G401.6 (cell line): ENCODE data around the gene ADCY2.

Experiments used
- FAIRE-seq: peaks from 2 replicates; lab custom pipeline; 2012; peaks lifted over from hg19 to GRCh38; lab: Jason Lieb, UNC

The ADCY2 gene

GRCh38 chr5:7606840-7607465 is 211.0 kb downstream of the ADCY2 start:
- FAIRE-seq, result no peak

GRCh38 chr5:7608772-7609171 is 212.8 kb downstream of the ADCY2 start:
- FAIRE-seq, result no peak

- no peak for FAIRE-seq
These were observed 213.8 kb downstream of the ADCY2 start for GRCh38 chr5:7609726-7610125.

GRCh38 chr5:7610531-7611177 is 214.7 kb downstream of the ADCY2 start:
- no peak for FAIRE-seq

- FAIRE-seq, result no peak
These were observed 215.6 kb downstream of the ADCY2 start for GRCh38 chr5:7611518-7611917.

GRCh38 chr5:7615566-7616061 is 219.7 kb downstream of the ADCY2 start:
- FAIRE-seq, result no peak

- no peak for FAIRE-seq
These were observed 221.0 kb downstream of the ADCY2 start for GRCh38 chr5:7616897-7617296.

- no peak for FAIRE-seq
These were observed 226.6 kb downstream of the ADCY2 start for GRCh38 chr5:7622498-7622897.

GRCh38 chr5:7625740-7626139 is 229.8 kb downstream of the ADCY2 start:
- no peak for FAIRE-seq

- FAIRE-seq, result no peak
These were observed 232.3 kb downstream of the ADCY2 start for GRCh38 chr5:7628248-7628647.

- FAIRE-seq, result no peak
These were observed 232.9 kb downstream of the ADCY2 start for GRCh38 chr5:7628820-7629219.

GRCh38 chr5:7629561-7629960 is 233.6 kb downstream of the ADCY2 start:
- FAIRE-seq, result no peak

- FAIRE-seq, result no peak
These were observed 238.9 kb downstream of the ADCY2 start for GRCh38 chr5:7634837-7635236.

- FAIRE-seq, result no peak
These were observed 242.5 kb downstream of the ADCY2 start for GRCh38 chr5:7638456-7638855.

- FAIRE-seq, result no peak
These were observed 246.1 kb downstream of the ADCY2 start for GRCh38 chr5:7642029-7642428.

GRCh38 chr5:7644723-7645122 is 248.8 kb downstream of the ADCY2 start:
- FAIRE-seq, result no peak

GRCh38 chr5:7650755-7651154 is 254.8 kb downstream of the ADCY2 start:
- FAIRE-seq, result no peak

- FAIRE-seq, result no peak
These were observed 257.1 kb downstream of the ADCY2 start for GRCh38 chr5:7653046-7653445.

GRCh38 chr5:7657153-7657552 is 261.2 kb downstream of the ADCY2 start:
- no peak for FAIRE-seq

- no peak for FAIRE-seq
These were observed 263.5 kb downstream of the ADCY2 start for GRCh38 chr5:7659420-7659819.

GRCh38 chr5:7662289-7662688 is 266.4 kb downstream of the ADCY2 start:
- FAIRE-seq, result no peak

GRCh38 chr5:7663808-7664207 is 267.9 kb downstream of the ADCY2 start:
- FAIRE-seq, result no peak

- no peak for FAIRE-seq
These were observed 268.3 kb downstream of the ADCY2 start for GRCh38 chr5:7664208-7664607.

- FAIRE-seq, result no peak
These were observed 271.4 kb downstream of the ADCY2 start for GRCh38 chr5:7667216-7667767.
